HEK293T (cell line): ENCODE data around the gene SCNM1.

Experiments
- ARNT ChIP-seq: fragments of 450-650 bp; IDR thresholded peaks from 2 replicates; pipeline ENCODE4 v1.6.1; 2017; ENCODE audit warnings: mild to moderate bottlenecking
- BHLHE40 ChIP-seq: fragments of 450-650 bp; IDR thresholded peaks from 2 replicates; pipeline ENCODE4 v1.6.1; 2016; ENCODE audit warnings: mild to moderate bottlenecking, moderate library complexity, borderline replicate concordance

DNA sequence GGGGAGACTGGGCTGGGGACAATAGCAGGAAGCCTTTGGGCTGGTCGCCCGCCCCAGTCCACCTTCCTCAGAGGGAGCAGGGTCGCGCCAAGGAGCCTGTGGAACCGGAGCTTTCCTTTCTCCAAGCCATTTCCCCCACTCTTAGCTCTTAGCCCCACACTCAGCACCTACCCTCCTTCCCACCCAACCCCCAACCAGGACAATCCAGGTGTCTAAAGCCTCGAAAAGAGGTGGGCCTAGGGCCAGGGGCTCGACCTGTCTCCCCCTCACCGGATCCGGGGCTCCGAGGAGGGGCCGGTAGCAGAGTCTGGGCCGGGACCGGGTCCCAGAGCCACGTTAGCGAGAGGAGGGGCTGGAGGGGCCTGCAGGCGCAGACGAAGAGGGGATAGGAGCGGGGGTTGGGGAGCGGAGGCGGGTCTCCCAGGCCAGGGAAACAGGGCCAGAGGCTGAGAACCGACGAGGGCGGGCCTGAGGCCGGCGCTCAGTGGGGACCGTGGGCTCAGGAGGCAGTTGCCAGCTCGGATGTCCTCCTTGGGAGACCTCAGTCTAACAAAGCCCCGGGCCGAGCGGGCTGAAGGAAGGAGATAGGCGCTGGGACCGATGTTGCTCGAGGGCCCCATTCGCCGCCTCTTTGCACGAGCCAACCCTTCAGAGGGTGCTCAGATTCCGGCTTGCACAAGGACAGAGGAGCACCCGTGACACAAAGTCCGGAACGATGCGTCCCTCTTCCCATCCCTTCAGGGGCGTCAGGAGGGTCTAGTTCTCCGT, 20.5 kb upstream of the SCNM1 start:
- no peak for TF ChIP-seq ARNT
- no peak for TF ChIP-seq BHLHE40
